ENCODE results near the gene SORCS1. TPM values are rescaled to one million over a fixed set of nuclear protein-coding genes. Genes with fewer than 3 reads are reported as not detected.

Gene SORCS1
- total and polyA plus RNA-seq, 2 of the 8 experiments (the other 6 are each of a cell fraction or from before 2014, with no cell fraction given), result 4.1 to 4.6 TPM

- H3K18ac ChIP-seq (ENCODE audit: extremely low read depth, low read length), result no peak overlapping the region
- H3K23me2 ChIP-seq (ENCODE audit: low read depth, low read length), result no peaks in the 10 kb centered on the region
- H2BK20ac ChIP-seq (ENCODE audit: low read length), result no peak overlapping the region; the same call in 1 of the 2 replicates
- 91% methylated on average over 8 of the region's 8 CpGs; no CpG with 5 or more reads in 1 of the 2 experiments for WGBS, 2 experiments (ENCODE audit: extremely low coverage in 1 of 2, insufficient coverage in 1 of 2, insufficient read length in 1 of 2, insufficient replicate concordance in 2 of 2, low coverage in 1 of 2, low lambda C conversion rate in 2 of 2, missing lambda C conversion rate in 1 of 2)
- no peaks in the 10 kb centered on the region for H3K27me3 ChIP-seq (replicated peaks in 1 of 4; ENCODE audit: control insufficient read depth in 3 of 4, extremely low read depth in 1 of 4, insufficient read depth in 3 of 4, low read length in 3 of 4)
- no peak overlapping the region for H2BK120ac ChIP-seq (replicated peaks; ENCODE audit: low read depth, low read length)
- no peak for DNase-seq (ENCODE audit: low read depth in 1 of 2, low spot score in 2 of 2)
- no peak overlapping the region for H3K56ac ChIP-seq (replicated peaks; ENCODE audit: insufficient read length, low read depth, low read length)
- H2AFZ ChIP-seq (ENCODE audit: low read length), result no peak overlapping the region
- peaks cover 0 to 6% (median 3%) of the 10 kb centered on the region in 4 experiments; a peak in 4 of 7 replicates for H3K4me1 ChIP-seq (replicated peaks in 1 of 4; ENCODE audit: control insufficient read depth in 3 of 4, insufficient read depth in 4 of 4, low read length in 3 of 4)
- H4K5ac ChIP-seq (ENCODE audit: insufficient read length, low read depth, low read length), result no peak overlapping the region
- H3K4me3 ChIP-seq (ENCODE audit: extremely low read depth in 1 of 4, insufficient read depth in 2 of 4, low read depth in 3 of 4, low read length in 4 of 4), result no peak overlapping the region
- no peak overlapping the region for H2BK15ac ChIP-seq (ENCODE audit: low read length)
- 0 out of 2 replicates have a peak overlapping the region, but pooled peaks have one; percentile 29 for H2AK5ac ChIP-seq (ENCODE audit: low read depth, low read length)
- no peak overlapping the region for H4K91ac ChIP-seq (replicated peaks; ENCODE audit: insufficient read length, low read length)
- no peaks in the 10 kb centered on the region for H3K79me2 ChIP-seq (ENCODE audit: control insufficient read depth in 1 of 2, insufficient read depth in 2 of 2, low read length in 2 of 2)
- H2BK5ac ChIP-seq (ENCODE audit: low read depth, low read length), result no peak overlapping the region
- no peak overlapping the region for H3K27ac ChIP-seq (ENCODE audit: low read depth, low read length)
- 0 out of 4 replicates have a peak, but pooled peaks cover 0 to 4% of the 10 kb centered on the region in 2 experiments for H3K9me3 ChIP-seq (ENCODE audit: insufficient read depth in 2 of 2, low read depth in 1 of 2, low read length in 1 of 2)
- no peak overlapping the region for H3K23ac ChIP-seq (ENCODE audit: insufficient read length)
- no peak overlapping the region for H3K14ac ChIP-seq (ENCODE audit: insufficient read length)
- POLR2A ChIA-PET (ENCODE audit: partially characterized antibody), result no interaction called here
- no peaks in the 10 kb centered on the region for H3K79me1 ChIP-seq (ENCODE audit: low read depth, low read length)
- no peaks in the 10 kb centered on the region for H3K36me3 ChIP-seq (ENCODE audit: control insufficient read depth in 2 of 4, insufficient read depth in 4 of 4, low read length in 3 of 4)
- no peak overlapping the region for H3K9ac ChIP-seq (replicated peaks in 1 of 4; ENCODE audit: extremely low read depth in 1 of 4, low read depth in 3 of 4, low read length in 3 of 4)
- H2BK12ac ChIP-seq (ENCODE audit: low read depth, low read length), result no peak overlapping the region
- no peak overlapping the region for H3K4ac ChIP-seq (replicated peaks; ENCODE audit: insufficient read length, low read depth, low read length)
- no peaks in the 10 kb centered on the region for H4K20me1 ChIP-seq (replicated peaks in 1 of 2; ENCODE audit: control insufficient read depth in 1 of 2, insufficient read depth in 2 of 2, low read length in 2 of 2)
- CTCF ChIA-PET (ENCODE audit: partially characterized antibody), result interaction anchor here (0.7 to 4.4 kb wide), 16 partner anchors 9 to 312 kb away, joined by 3 to 22 read pairs (median 4); no protein-coding TSS in a partner anchor
- no peak for FAIRE-seq
- no peak overlapping the region for H4K8ac ChIP-seq (ENCODE audit: extremely low read depth, insufficient read depth, low read length)
- H3K4me2 ChIP-seq (ENCODE audit: insufficient read depth in 1 of 2, low read depth in 2 of 2, low read length in 2 of 2), result no peak overlapping the region
- TF ChIP-seq SUZ12 (IDR thresholded peaks at IDR 0.05; ENCODE audit: low read length) (no peak), SP4 (IDR thresholded peaks at IDR 0.05; ENCODE audit: low read length) (no peak), MAFK (IDR thresholded peaks at IDR 0.05; ENCODE audit: low read depth, low read length) (no peak), CBX8 (IDR thresholded peaks at IDR 0.05; ENCODE audit: borderline replicate concordance, low read depth, low read length) (no peak), SAP30 (IDR thresholded peaks at IDR 0.05; ENCODE audit: insufficient read depth, insufficient replicate concordance, low read length) (no peak), RBBP5 (IDR thresholded peaks at IDR 0.05; ENCODE audit: borderline replicate concordance, low read depth, low read length) (no peak), USF2 (IDR thresholded peaks at IDR 0.05; ENCODE audit: low read length) (no peak), EGR1 (IDR thresholded peaks at IDR 0.05; ENCODE audit: borderline replicate concordance, low read depth, low read length) (no peak), NANOG (IDR thresholded peaks at IDR 0.05; ENCODE audit: insufficient read depth, low read depth, low read length, poor library complexity, severe bottlenecking) (no peak)
Measured at GRCh38 chr10:107010531-107010930, 154.0 kb downstream of the SORCS1 start.
